A549 (cell line): ENCODE results near the gene MPRIP. TPM values are rescaled to one million over a fixed set of nuclear protein-coding genes. Genes with fewer than 3 reads are reported as not detected.

Experiments used
- ATAC-seq, 2 experiments: fragments of 200-7000 bp in 1 of 2; fragments of >200 bp in 1 of 2; cut with Nextera tagmentation in 1 of 2; cut with Tn5 transposase in 1 of 2; 3 replicates each; pipeline versions ENCODE4 v1.8.0 to v1.9.1; 2018 to 2020; ENCODE audit warnings: mild to moderate bottlenecking in 1 of 2, moderate library complexity in 1 of 2
- CTCF ChIA-PET: fragments of 300-600 bp; sonication (Branson Sonifier 250); formaldehyde crosslinking; extraction: SDS; loops from one replicate; lab custom pipeline; 2021; ENCODE audit warnings: antibody characterized with exemption, inconsistent platforms; lab: Yijun Ruan, JAX
- POLR2A ChIA-PET: fragments of 350-600 bp; formaldehyde crosslinking; extraction: SDS; loops from one replicate; lab custom pipeline; 2021; ENCODE audit warnings: antibody characterized with exemption, inconsistent platforms; lab: Yijun Ruan, JAX
- DNase-seq, 2 experiments: peaks; one replicate each; pipeline versions ENCODE4 v3.0.0 to v3.0.0-alpha.2; 2011 to 2016; ENCODE audit warnings: low read depth in 1 of 2, low spot score in 1 of 2
- FAIRE-seq: peaks from 2 replicates; lab custom pipeline; 2011; peaks lifted over from hg19 to GRCh38; lab: Jason Lieb, UNC
- H3K27ac ChIP-seq, 2 experiments: fragments of >200 bp; sonication (Bioruptor Twin); formaldehyde crosslinking; 3 replicates each; pipeline ENCODE4 v1.5.1; 2016 to 2017
- H3K4me1 ChIP-seq: fragments of >200 bp; sonication (Bioruptor Twin); formaldehyde crosslinking; 3 replicates; pipeline ENCODE4 v1.6.1; 2016
- H3K4me2 ChIP-seq: fragments of >200 bp; sonication (Bioruptor Twin); formaldehyde crosslinking; 3 replicates; pipeline ENCODE4 v1.6.1; 2016
- H3K4me3 ChIP-seq: fragments of >200 bp; sonication (Bioruptor Twin); formaldehyde crosslinking; 3 replicates; pipeline ENCODE4 v1.5.1; 2016
- H3K9me3 ChIP-seq: fragments of >200 bp; sonication (Bioruptor Twin); formaldehyde crosslinking; 3 replicates; pipeline ENCODE4 v1.6.1; 2016
- ATOH8 ChIP-seq: fragments of 250-450 bp; sonication (Bioruptor Pico); IDR thresholded peaks from 2 replicates; pipeline ENCODE4 v1.5.0; 2020; ENCODE audit warnings: low read depth, mild to moderate bottlenecking, moderate library complexity
- BCL3 ChIP-seq: fragments of >200 bp; sonication (Bioruptor Twin); formaldehyde crosslinking; IDR thresholded peaks from 3 replicates; pipeline ENCODE4 v1.6.1; 2016
- CBX2 ChIP-seq: fragments of 200-600 bp; sonication (generic); IDR thresholded peaks from 2 replicates; pipeline ENCODE4 v1.6.1; 2016; ENCODE audit warnings: low read depth, mild to moderate bottlenecking, borderline replicate concordance
- CBX8 ChIP-seq: fragments of 200-600 bp; sonication (generic); IDR thresholded peaks from 2 replicates; pipeline ENCODE4 v1.6.1; 2016
- CEBPB ChIP-seq, 2 experiments: fragments of >200 bp in 1 of 2; sonication (Bioruptor Twin) in 1 of 2; formaldehyde crosslinking in 1 of 2; IDR thresholded peaks; 2 replicates each; pipeline ENCODE4 v1.6.1; 2012 to 2016
- CHD2 ChIP-seq: fragments of 150-350 bp; IDR thresholded peaks from 2 replicates; pipeline ENCODE4 v1.6.1; 2014; ENCODE audit warnings: low read length; ENCODE audit not compliant: partially characterized antibody
- CHD4 ChIP-seq: fragments of 200-600 bp; sonication (generic); IDR thresholded peaks from 2 replicates; pipeline ENCODE4 v1.6.1; 2016; ENCODE audit warnings: antibody characterized with exemption, mild to moderate bottlenecking, borderline replicate concordance
- CTCF ChIP-seq: fragments of >200 bp; sonication (Bioruptor Twin); formaldehyde crosslinking; IDR thresholded peaks from 3 replicates; pipeline ENCODE4 v1.5.1; 2016
- E2F6 ChIP-seq: IDR thresholded peaks from 2 replicates; pipeline ENCODE4 v1.6.1; 2012; ENCODE audit warnings: low read depth, borderline replicate concordance
- EHMT2 ChIP-seq: fragments of 200-600 bp; sonication (generic); IDR thresholded peaks from 2 replicates; pipeline ENCODE4 v1.6.1; 2016; ENCODE audit warnings: antibody characterized with exemption, low read depth, mild to moderate bottlenecking, moderate library complexity
- EP300 ChIP-seq, 2 experiments: fragments of >200 bp; sonication (Bioruptor Twin); formaldehyde crosslinking; IDR thresholded peaks; 2 replicates in 1 of 2; 3 replicates in 1 of 2; pipeline ENCODE4 v1.6.1; 2016 to 2017
- ESRRA ChIP-seq: fragments of 150-350 bp; IDR thresholded peaks from 2 replicates; pipeline ENCODE4 v1.6.1; 2014; ENCODE audit warnings: mild to moderate bottlenecking, low read length, borderline replicate concordance
- FOSB ChIP-seq: fragments of 250-450 bp; sonication (Bioruptor Pico); IDR thresholded peaks from 2 replicates; pipeline ENCODE4 v1.5.0; 2020; ENCODE audit warnings: mild to moderate bottlenecking, moderate library complexity
- GATA3 ChIP-seq: IDR thresholded peaks from 2 replicates; pipeline ENCODE4 v1.6.1; 2012; ENCODE audit warnings: borderline replicate concordance
- HEYL ChIP-seq: fragments of 250-450 bp; sonication (Bioruptor Pico); IDR thresholded peaks from 2 replicates; pipeline ENCODE4 v1.8.0; 2021; ENCODE audit warnings: mild to moderate bottlenecking, moderate library complexity
- KDM5A ChIP-seq: fragments of 200-600 bp; sonication (generic); IDR thresholded peaks from 2 replicates; pipeline ENCODE4 v1.6.1; 2016; ENCODE audit warnings: antibody characterized with exemption, mild to moderate bottlenecking
- MAFK ChIP-seq: fragments of 450-650 bp; IDR thresholded peaks from 2 replicates; pipeline ENCODE4 v1.6.1; 2014; ENCODE audit not compliant: partially characterized antibody
- NR3C1 ChIP-seq: fragments of >200 bp; sonication (Bioruptor Twin); formaldehyde crosslinking; IDR thresholded peaks from 3 replicates; pipeline ENCODE4 v1.6.1; 2017
- RAD21 ChIP-seq, 2 experiments: fragments of >200 bp in 1 of 2; sonication (Bioruptor Twin) in 1 of 2; formaldehyde crosslinking in 1 of 2; IDR thresholded peaks in 1 of 2; conservative IDR thresholded peaks in 1 of 2; 2 replicates in 1 of 2; 3 replicates in 1 of 2; pipeline ENCODE4 v1.6.1; 2012 to 2018; ENCODE audit warnings: inconsistent platforms in 1 of 2
- SMC3 ChIP-seq: fragments of >200 bp; sonication (Bioruptor Twin); formaldehyde crosslinking; IDR thresholded peaks from 3 replicates; pipeline ENCODE4 v1.6.1; 2018; ENCODE audit warnings: inconsistent platforms
- SREBF2 ChIP-seq: fragments of 450-650 bp; IDR thresholded peaks from 2 replicates; pipeline ENCODE4 v1.6.1; 2014; ENCODE audit warnings: mild to moderate bottlenecking, moderate library complexity
- TP53 ChIP-seq: fragments of 250-450 bp; sonication (Bioruptor Pico); IDR thresholded peaks from 2 replicates; pipeline ENCODE4 v1.5.0; 2021; ENCODE audit warnings: mild to moderate bottlenecking, moderate library complexity
- ZC3H11A ChIP-seq: fragments of 450-650 bp; IDR thresholded peaks from 2 replicates; pipeline ENCODE4 v1.6.1; 2014; ENCODE audit warnings: antibody characterized with exemption, mild to moderate bottlenecking
- ZFP36 ChIP-seq: fragments of 450-650 bp; IDR thresholded peaks from 2 replicates; pipeline ENCODE4 v1.6.1; 2014; ENCODE audit warnings: borderline replicate concordance; ENCODE audit not compliant: partially characterized antibody
- WGBS: methylation state at CpG from one replicate; pipeline ENCODE4 v1.1.6; 2017; ENCODE audit errors: missing lambda C conversion rate; 5-methylcytosine and 5-hydroxymethylcytosine counted together
- polyA plus RNA-seq, 4 experiments: library from polyadenylated mRNA; depleted of rRNA in 3 of 4; stranded (reverse); fragments of >200 nt; fragmentation: RNase III in 1 of 4; extraction: RNeasy Plus Mini Kit Qiagen cat#74134 plus additional on column Dnase treatment in 1 of 4; gene quantifications; 2 replicates in 3 of 4; 3 replicates in 1 of 4; pipeline ENCODE4 v1.2.3, GENCODE V29; 2011 to 2017

Gene MPRIP
- polyA plus RNA-seq, 2 of the 4 experiments (the other 2 are of a cell fraction): 147 to 228 TPM

GRCh38 chr17:17141279-17141678 lies 99.0 kb downstream of the MPRIP start:
- Histone ChIP-seq H3K4me2 (no peak overlapping the region), H3K4me1 (peaks cover 28% of the 10 kb centered on the region), H3K27ac (peak overlapping the region; percentile 16 to 63; a peak in 5 of 6 replicates), H3K9me3 (no peaks in the 10 kb centered on the region), H3K4me3 (no peak overlapping the region)
- no peak for ATAC-seq
- no peak for FAIRE-seq
- ChIA-PET CTCF (interaction anchor here (0.6 to 7.6 kb wide), 48 partner anchors 8 to 456 kb away, joined by 3 to 112 read pairs (median 5); partner anchors contain the start of gene FLCN), POLR2A (no interaction called here)
- TF ChIP-seq E2F6: no peak
- no peak for TF ChIP-seq CHD4
- TF ChIP-seq GATA3: no peak
- TF ChIP-seq CHD2: no peak
- no peak for TF ChIP-seq NR3C1
- no peak for TF ChIP-seq ATOH8 (CRISPR knock-in tag)
- no peak for TF ChIP-seq SREBF2
- TF ChIP-seq HEYL: no peak
- TF ChIP-seq CBX2: no peak
- TF ChIP-seq BCL3: no peak
- TF ChIP-seq ESRRA: no peak
- TF ChIP-seq SMC3: no peak
- DNase-seq: no peak
- WGBS: 95% methylated on average over 12 of the region's 12 CpGs

GRCh38 chr17:17141860-17142552 lies 99.7 kb downstream of the MPRIP start:
- 67% methylated on average over 23 of the region's 23 CpGs for WGBS
- peak overlapping the region in 1 of 2 experiments; percentile 63; a peak in 3 of 6 replicates for H3K27ac ChIP-seq
- peak; percentile 43 for FAIRE-seq
- no peak overlapping the region for H3K4me2 ChIP-seq
- peak; percentile 63 to 85 for DNase-seq
- no peaks in the 10 kb centered on the region for H3K9me3 ChIP-seq
- POLR2A ChIA-PET: no interaction called here
- H3K4me3 ChIP-seq: no peak overlapping the region
- TF ChIP-seq SREBF2 (no peak), CEBPB (IDR thresholded peaks at IDR 0.05) (no peak), CTCF (peak; percentile 83), EHMT2 (no peak), GATA3 (no peak), ATOH8 (CRISPR knock-in tag) (no peak), TP53 (CRISPR knock-in tag) (no peak), ZFP36 (no peak), CBX8 (no peak), EP300 (IDR thresholded peaks at IDR 0.05) (no peak), FOSB (CRISPR knock-in tag) (no peak), KDM5A (no peak), SMC3 (peak; percentile 60), CHD4 (no peak), NR3C1 (no peak), ZC3H11A (no peak), RAD21 (conservative IDR thresholded peaks at IDR 0.05 in 1 of 2, IDR thresholded peaks at IDR 0.05 in 1 of 2) (peak; percentile 67 to 78), MAFK (no peak)
- TF ChIP-seq, all 56 proteins: peak for 3
- CTCF ChIA-PET: interaction anchor here (0.6 to 7.6 kb wide), 60 partner anchors 7 to 455 kb away, joined by 3 to 112 read pairs (median 4); partner anchors contain the start of gene FLCN
- peaks cover 28% of the 10 kb centered on the region for H3K4me1 ChIP-seq
- peak in 1 of 2 experiments; percentile 67; a peak in 3 of 6 replicates for ATAC-seq
